ENCODE measurements around the gene CFAP99.
"Not testable (repeated sequence)": the region's sequence is repeated elsewhere in the genome, so short reads cannot be mapped to it uniquely, and the experiment has no call there.

Gene CFAP99

GRCh38 chr4:2428496-2429213, 9.9 kb downstream of the CFAP99 start:
- no peak for DNase-seq (ENCODE audit: low read depth in 3 of 3)

GRCh38 chr4:2429945-2430757, 11.4 kb downstream of the CFAP99 start:
- DNase-seq (ENCODE audit: low read depth in 3 of 3), result not testable (repeated sequence)

- no peak for DNase-seq (ENCODE audit: low read depth in 3 of 3)
These were observed 13.2 kb downstream of the CFAP99 start for GRCh38 chr4:2432004-2432403.

- no peak for DNase-seq (ENCODE audit: low read depth in 3 of 3)
These were observed 14.3 kb downstream of the CFAP99 start for GRCh38 chr4:2432991-2433530.

- DNase-seq (ENCODE audit: low read depth in 3 of 3), result no peak
These were observed 15.0 kb downstream of the CFAP99 start for GRCh38 chr4:2433609-2434350.

- no peak for DNase-seq (ENCODE audit: low read depth in 3 of 3)
These were observed 15.7 kb downstream of the CFAP99 start for GRCh38 chr4:2434420-2434819.

GRCh38 chr4:2436301-2436700, 17.5 kb downstream of the CFAP99 start:
- no peak for DNase-seq (ENCODE audit: low read depth in 3 of 3)

GRCh38 chr4:2436761-2437474, 18.2 kb downstream of the CFAP99 start:
- DNase-seq (ENCODE audit: low read depth in 3 of 3), result no peak

- no peak for DNase-seq (ENCODE audit: low read depth in 3 of 3)
These were observed 18.9 kb downstream of the CFAP99 start for GRCh38 chr4:2437475-2438215.

GRCh38 chr4:2438822-2439718, 20.3 kb downstream of the CFAP99 start:
- no peak for DNase-seq (ENCODE audit: low read depth in 3 of 3)

- peak; percentile 65 to 78 (median 74) for DNase-seq (ENCODE audit: low read depth in 3 of 3)
These were observed 22.8 kb downstream of the CFAP99 start for GRCh38 chr4:2441393-2442174.

- no peak for DNase-seq (ENCODE audit: low read depth in 3 of 3)
These were observed 23.6 kb downstream of the CFAP99 start for GRCh38 chr4:2442175-2442993.

GRCh38 chr4:2443061-2443730, 24.4 kb downstream of the CFAP99 start:
- no peak for DNase-seq (ENCODE audit: low read depth in 3 of 3)

GRCh38 chr4:2443956-2444740, 25.4 kb downstream of the CFAP99 start:
- no peak for DNase-seq (ENCODE audit: low read depth in 3 of 3)

GRCh38 chr4:2445130-2445529, 26.4 kb downstream of the CFAP99 start:
- DNase-seq (ENCODE audit: low read depth in 3 of 3), result no peak

- no peak for DNase-seq (ENCODE audit: low read depth in 3 of 3)
These were observed 26.8 kb downstream of the CFAP99 start for GRCh38 chr4:2445571-2445970.
